Tibial artery (tissue), 4 donors: ENCODE data around the gene MACF1.
"Not testable (repeated sequence)": the region's sequence is repeated elsewhere in the genome, so short reads cannot be mapped to it uniquely, and the experiment has no call there.

ENCODE experiments used
- DNase-seq, 2 donors: peaks; one replicate each; pipeline ENCODE4 v3.0.0-alpha.2; 2019
- H3K27ac ChIP-seq, 2 donors: fragments of 200-600 bp; sonication (generic) in 1 of 2; 1 replicate in 1 of 2; 2 replicates in 1 of 2; pipeline ENCODE4 v1.5.1; 2018 to 2019; ENCODE audit warnings: mild to moderate bottlenecking in 1 of 2
- H3K27me3 ChIP-seq, 2 donors: fragments of 200-600 bp; sonication (generic) in 1 of 2; one replicate each; pipeline versions ENCODE4 v1.5.1 to v1.6.0; 2016 to 2019
- H3K36me3 ChIP-seq, 3 donors: fragments of 200-600 bp; sonication (generic) in 2 of 3; one replicate each; pipeline ENCODE4 v1.5.1; 2016 to 2019; ENCODE audit warnings: mild to moderate bottlenecking in 2 of 3
- H3K4me1 ChIP-seq, 4 donors: fragments of 200-600 bp; sonication (generic) in 2 of 4; 1 replicate in 3 of 4; 2 replicates in 1 of 4; pipeline ENCODE4 v1.5.1; 2016 to 2019
- H3K4me3 ChIP-seq, 2 donors: fragments of 200-600 bp; sonication (generic) in 1 of 2; 1 replicate in 1 of 2; 2 replicates in 1 of 2; pipeline ENCODE4 v1.5.1; 2018 to 2019; ENCODE audit warnings: mild to moderate bottlenecking in 2 of 2
- H3K9me3 ChIP-seq, 3 donors: fragments of 200-600 bp; sonication (generic) in 1 of 3; one replicate each; pipeline ENCODE4 v1.5.1; 2016 to 2019
- CTCF ChIP-seq, 2 experiments: fragments of 200-600 bp in 1 of 2; fragments of 450-650 bp in 1 of 2; IDR thresholded peaks; one replicate each; pipeline ENCODE4 v1.5.1; 2017 to 2019; ENCODE audit warnings: antibody characterized with exemption in 2 of 2, mild to moderate bottlenecking in 1 of 2, moderate library complexity in 1 of 2
- intact Hi-C: fragments of 100-400 bp; cut with DNase I; formaldehyde crosslinking; loops from one replicate; pipeline ENCODE4 v1.15.0; 2023; ENCODE audit warnings: low total_unique reads

Gene MACF1

GRCh38 chr1:39494671-39495410 lies 290.3 kb downstream of the MACF1 start:
- Histone ChIP-seq H3K4me1 (peaks cover 0 to 18% (median 13%) of the 10 kb centered on the region in 4 donors), H3K4me3 (no peak overlapping the region), H3K9me3 (no peaks in the 10 kb centered on the region), H3K27ac (no peak overlapping the region), H3K36me3 (no peaks in the 10 kb centered on the region), H3K27me3 (peaks cover 0 to 45% of the 10 kb centered on the region in 2 donors)
- DNase-seq, result no peak
- intact Hi-C loops, result no loop called here
- TF ChIP-seq CTCF (IDR thresholded peaks at IDR 0.05), result no peak

DNA sequence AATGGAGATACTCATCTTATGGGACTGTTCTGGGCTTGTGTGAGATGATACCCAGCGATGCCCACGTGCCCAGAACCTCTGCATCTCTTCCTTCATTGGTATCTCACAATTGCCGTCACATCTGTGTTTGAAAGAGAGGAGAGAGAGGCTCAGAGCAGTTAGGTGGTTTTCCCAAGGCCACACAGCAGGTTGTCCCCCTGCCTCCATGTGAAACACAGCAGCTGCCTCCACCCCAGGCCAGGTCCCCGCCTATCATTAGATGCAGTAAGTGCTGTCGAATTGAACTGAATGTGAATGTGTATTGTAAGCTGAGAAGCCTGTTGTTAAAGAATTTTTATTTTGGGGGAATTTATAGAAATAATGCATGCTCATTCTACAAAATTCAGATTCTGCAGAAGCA lies 292.0 kb downstream of the MACF1 start:
- intact Hi-C loops, H3K27ac ChIP-seq, H3K4me3 ChIP-seq, H3K9me3 ChIP-seq, H3K4me1 ChIP-seq, H3K36me3 ChIP-seq, DNase-seq: not testable (repeated sequence)
- peaks cover 0 to 37% of the 10 kb centered on the region in 2 donors for H3K27me3 ChIP-seq

GRCh38 chr1:39497585-39497984 lies 293.1 kb downstream of the MACF1 start:
- no peak overlapping the region for H3K27ac ChIP-seq
- no peak for DNase-seq
- H3K9me3 ChIP-seq, result no peaks in the 10 kb centered on the region
- no peaks in the 10 kb centered on the region for H3K4me1 ChIP-seq
- H3K4me3 ChIP-seq, result no peak overlapping the region
- H3K36me3 ChIP-seq, result no peaks in the 10 kb centered on the region
- intact Hi-C loops, result no loop called here
- H3K27me3 ChIP-seq, result peaks cover 0 to 29% of the 10 kb centered on the region in 2 donors
- TF ChIP-seq CTCF (IDR thresholded peaks at IDR 0.05), result no peak

- DNase-seq, H3K4me1 ChIP-seq, H3K36me3 ChIP-seq, H3K4me3 ChIP-seq, intact Hi-C loops, H3K9me3 ChIP-seq, H3K27ac ChIP-seq: not testable (repeated sequence)
- peaks cover 0 to 23% of the 10 kb centered on the region in 2 donors for H3K27me3 ChIP-seq
These were observed 293.7 kb downstream of the MACF1 start for GRCh38 chr1:39498096-39498710.

DNA sequence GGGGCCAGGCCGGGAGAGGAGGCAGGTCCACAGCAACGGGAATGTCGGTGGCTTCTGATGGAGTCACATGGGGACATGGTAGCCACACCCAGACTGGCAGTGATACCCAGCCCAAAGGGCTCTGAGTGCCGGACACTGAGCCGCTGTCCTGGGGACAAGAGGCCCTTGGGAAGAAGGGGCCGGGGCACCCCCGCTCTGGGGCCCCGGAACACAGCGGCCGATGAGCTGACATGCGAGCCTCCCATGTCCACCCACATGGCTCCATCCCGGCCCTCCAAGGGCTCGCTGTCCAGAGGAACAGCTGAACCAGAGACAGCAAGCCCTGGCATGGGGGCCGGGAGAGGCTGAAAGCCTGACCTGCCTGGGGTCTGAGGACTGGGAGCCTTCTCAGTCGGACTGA lies 294.3 kb downstream of the MACF1 start:
- intact Hi-C loops, result not testable (repeated sequence)

DNA sequence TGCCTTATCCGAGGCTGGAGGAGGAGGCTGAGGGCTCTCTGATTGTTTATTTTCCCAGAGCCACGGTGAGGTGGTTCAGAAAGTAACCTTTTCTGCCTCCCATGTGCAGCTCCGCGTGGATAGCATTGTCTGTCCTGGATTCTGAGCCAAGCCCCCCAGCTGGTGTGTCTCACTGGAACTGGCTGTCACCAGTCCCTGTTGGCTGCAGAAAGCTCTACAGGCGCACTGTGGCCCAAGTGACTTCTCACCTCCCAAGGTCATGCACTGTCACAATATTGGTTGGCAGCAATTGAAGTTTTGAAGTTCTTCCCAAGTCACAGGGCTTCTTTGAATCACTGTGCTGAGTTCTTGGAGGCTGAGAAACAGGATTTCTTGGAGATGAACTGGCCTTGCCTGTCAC lies 295.2 kb downstream of the MACF1 start:
- H3K27me3 ChIP-seq, result peaks cover 0 to 20% of the 10 kb centered on the region in 2 donors
- intact Hi-C loops, result no loop called here
- H3K9me3 ChIP-seq, result no peaks in the 10 kb centered on the region
- H3K27ac ChIP-seq, result no peak overlapping the region
- no peaks in the 10 kb centered on the region for H3K4me1 ChIP-seq
- TF ChIP-seq CTCF (IDR thresholded peaks at IDR 0.05), result no peak
- H3K36me3 ChIP-seq, result no peaks in the 10 kb centered on the region
- no peak overlapping the region for H3K4me3 ChIP-seq
- DNase-seq, result no peak

More for the DNA sequence above, 294.3 kb downstream of the MACF1 start:
- not testable (repeated sequence) for H3K9me3 ChIP-seq, DNase-seq, H3K4me1 ChIP-seq, H3K36me3 ChIP-seq, H3K4me3 ChIP-seq, H3K27ac ChIP-seq
- peaks cover 0 to 20% of the 10 kb centered on the region in 2 donors for H3K27me3 ChIP-seq

DNA sequence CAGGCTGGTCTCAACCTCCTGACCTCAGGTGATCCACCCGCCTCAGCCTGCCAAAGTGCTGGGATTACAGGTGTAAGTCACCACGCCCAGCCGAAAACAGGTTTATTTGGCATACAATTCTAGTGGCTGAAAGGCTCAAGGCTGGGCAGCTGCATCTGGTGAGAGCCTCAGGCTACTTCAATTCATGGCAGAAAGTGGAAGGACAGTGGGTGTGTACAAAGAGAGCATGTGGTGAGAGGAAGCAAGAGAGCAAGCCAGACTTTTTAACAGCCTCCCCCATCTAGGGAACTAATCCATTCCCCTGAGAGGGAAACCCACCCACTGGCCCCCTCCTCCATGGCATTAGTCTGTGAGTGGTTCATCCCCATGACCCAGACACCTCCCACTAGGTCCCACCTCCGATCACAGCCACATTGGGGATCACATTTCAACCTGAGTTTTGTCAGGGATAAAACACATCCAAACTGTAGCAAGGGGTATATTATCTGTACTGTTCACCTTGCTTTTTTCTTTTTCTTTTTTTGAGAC lies 296.4 kb downstream of the MACF1 start:
- no peak for TF ChIP-seq CTCF (IDR thresholded peaks at IDR 0.05)
- Histone ChIP-seq H3K4me1 (no peaks in the 10 kb centered on the region), H3K27ac (no peak overlapping the region), H3K9me3 (no peaks in the 10 kb centered on the region), H3K4me3 (no peak overlapping the region), H3K36me3 (no peaks in the 10 kb centered on the region), H3K27me3 (peaks cover 0 to 16% of the 10 kb centered on the region in 2 donors)
- DNase-seq, result no peak
- intact Hi-C loops, result no loop called here
